Measurements from ENCODE around the gene OXSM. TPM values are rescaled to one million over a fixed set of nuclear protein-coding genes. Genes with fewer than 3 reads are reported as not detected.

OXSM gene
- total and polyA plus RNA-seq, 2 donors (not counting 3 experiments of a cell fraction or from before 2014, with no cell fraction given), result 8.1 to 9.0 TPM

DNA sequence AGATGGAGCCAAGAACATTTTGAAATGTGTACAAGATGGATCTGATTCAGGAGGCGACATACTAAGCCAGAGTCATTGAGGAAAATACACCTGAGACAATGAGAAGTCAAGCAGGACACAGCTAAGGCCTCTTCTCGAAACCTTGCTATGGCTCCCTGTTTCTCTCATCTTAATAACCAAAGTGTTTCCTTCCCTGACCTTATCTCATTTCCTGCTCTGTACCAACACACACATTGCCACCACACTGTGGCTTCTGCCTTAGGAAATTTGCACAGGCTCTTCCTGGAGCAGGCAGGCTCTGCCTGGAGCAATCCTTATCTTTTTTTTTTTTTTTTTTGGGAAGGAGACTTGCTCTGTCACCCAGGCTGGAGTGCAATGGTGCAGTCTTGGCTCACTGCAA is 36.6 kb downstream of the OXSM start:
- DNase-seq (ENCODE audit: low read depth, low spot score) (no peak), FAIRE-seq (no peak)
- Histone ChIP-seq H3K79me2 (ENCODE audit: control insufficient read depth, insufficient read depth, low read length) (no peaks in the 10 kb centered on the region), H3K4me2 (ENCODE audit: insufficient read depth, low read length) (no peak overlapping the region), H3K27me3 (ENCODE audit: control insufficient read depth in 2 of 2, insufficient read depth in 2 of 2, low read length in 2 of 2) (peaks cover 0 to 5% of the 10 kb centered on the region in 2 experiments), H3K27ac (ENCODE audit: insufficient read depth, low read depth, low read length) (no peak overlapping the region), H2AFZ (ENCODE audit: low read depth, low read length) (no peak overlapping the region), H3K36me3 (ENCODE audit: control insufficient read depth in 2 of 2, extremely low read depth in 1 of 2, insufficient read depth in 2 of 2, low read length in 2 of 2) (no peaks in the 10 kb centered on the region), H3K9ac (replicated peaks; ENCODE audit: extremely low read depth, insufficient read depth, low read length) (no peak overlapping the region), H3K4me1 (ENCODE audit: control insufficient read depth, extremely low read depth, insufficient read depth, low read length) (no peaks in the 10 kb centered on the region), H3K9me1 (replicated peaks; ENCODE audit: control insufficient read depth, extremely low read depth, insufficient read depth, low read length) (no peaks in the 10 kb centered on the region), H4K20me1 (replicated peaks; ENCODE audit: control insufficient read depth, extremely low read depth, insufficient read depth, low read length) (no peaks in the 10 kb centered on the region), H3K4me3 (replicated peaks in 1 of 3; ENCODE audit: insufficient read depth in 1 of 3, low read depth in 1 of 3, low read length in 3 of 3) (no peak overlapping the region), H3K9me3 (replicated peaks; ENCODE audit: control insufficient read depth, insufficient read depth, low read length) (no peaks in the 10 kb centered on the region)
- peak; percentile 15 for TF ChIP-seq GATA2 (IDR thresholded peaks at IDR 0.05; ENCODE audit: insufficient read depth, insufficient read length, low read depth, low read length)
- TF ChIP-seq, protein P1, sequence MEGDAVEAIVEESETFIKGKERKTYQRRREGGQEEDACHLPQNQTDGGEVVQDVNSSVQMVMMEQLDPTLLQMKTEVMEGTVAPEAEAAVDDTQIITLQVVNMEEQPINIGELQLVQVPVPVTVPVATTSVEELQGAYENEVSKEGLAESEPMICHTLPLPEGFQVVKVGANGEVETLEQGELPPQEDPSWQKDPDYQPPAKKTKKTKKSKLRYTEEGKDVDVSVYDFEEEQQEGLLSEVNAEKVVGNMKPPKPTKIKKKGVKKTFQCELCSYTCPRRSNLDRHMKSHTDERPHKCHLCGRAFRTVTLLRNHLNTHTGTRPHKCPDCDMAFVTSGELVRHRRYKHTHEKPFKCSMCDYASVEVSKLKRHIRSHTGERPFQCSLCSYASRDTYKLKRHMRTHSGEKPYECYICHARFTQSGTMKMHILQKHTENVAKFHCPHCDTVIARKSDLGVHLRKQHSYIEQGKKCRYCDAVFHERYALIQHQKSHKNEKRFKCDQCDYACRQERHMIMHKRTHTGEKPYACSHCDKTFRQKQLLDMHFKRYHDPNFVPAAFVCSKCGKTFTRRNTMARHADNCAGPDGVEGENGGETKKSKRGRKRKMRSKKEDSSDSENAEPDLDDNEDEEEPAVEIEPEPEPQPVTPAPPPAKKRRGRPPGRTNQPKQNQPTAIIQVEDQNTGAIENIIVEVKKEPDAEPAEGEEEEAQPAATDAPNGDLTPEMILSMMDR (IDR thresholded peaks at IDR 0.05; ENCODE audit: extremely low read depth in 1 of 2, insufficient read depth in 1 of 2, low read depth in 1 of 2, low read length in 2 of 2), result no peak
- no TSS peak for BruUV-seq (replicated peaks)
- dilution Hi-C loops (cut with MboI; ENCODE audit: extremely low pct_ligation_motif_present, low sequenced_read_pairs), result no loop called here
- intact Hi-C loops (cut with micrococcal nuclease), result no loop called here
- ChIA-PET POLR2A (no interaction called here), CTCF (no interaction called here)

DNA sequence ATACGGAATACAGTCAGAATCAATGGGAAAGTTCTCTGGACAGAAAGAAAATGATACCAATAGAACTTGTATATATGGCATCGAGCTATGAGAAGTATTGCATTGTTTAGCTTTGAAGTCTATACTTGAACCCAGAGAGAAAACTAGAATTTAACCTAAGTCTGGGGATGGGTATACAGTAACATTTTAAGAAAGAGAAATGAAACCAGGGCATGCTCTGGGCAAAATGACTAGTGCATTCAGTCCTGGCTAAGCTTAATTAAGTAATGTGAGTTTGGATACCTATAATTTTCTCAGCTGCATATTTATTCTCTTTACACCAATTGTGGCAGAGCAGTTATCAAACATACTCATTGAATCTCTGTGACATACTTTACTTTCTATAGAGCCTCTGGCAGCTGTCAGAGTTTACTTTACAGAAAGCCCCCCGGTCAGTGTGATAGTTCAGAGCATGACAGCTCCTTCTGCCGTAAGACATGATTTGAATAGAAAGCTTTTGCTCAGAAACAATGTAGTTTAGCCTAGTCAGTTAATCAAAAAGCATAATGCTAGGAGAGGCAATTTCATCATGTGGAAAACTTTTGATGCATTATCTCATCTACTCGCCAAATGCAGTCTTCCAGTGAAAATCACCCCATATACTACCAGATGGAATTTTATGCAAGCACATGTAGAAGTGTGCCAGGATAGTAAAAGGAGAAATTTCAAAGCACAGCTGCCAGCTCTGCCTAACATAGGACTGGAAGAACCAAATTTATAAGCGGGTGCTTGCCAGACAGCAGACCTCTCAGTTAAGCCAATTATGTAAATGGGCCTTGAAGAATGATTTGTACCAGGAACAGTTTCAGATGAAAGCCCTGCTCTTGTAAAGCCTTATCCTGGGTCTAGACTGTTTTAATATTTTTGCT is 40.7 kb downstream of the OXSM start:
- no peak overlapping the region for H3K4me2 ChIP-seq (ENCODE audit: insufficient read depth, low read length)
- H3K4me3 ChIP-seq (replicated peaks in 1 of 3; ENCODE audit: insufficient read depth in 1 of 3, low read depth in 1 of 3, low read length in 3 of 3), result no peak overlapping the region
- intact Hi-C loops (cut with micrococcal nuclease) (loop anchor here (1.0 kb wide), 1 partner anchor 182 kb away; no protein-coding TSS in a partner anchor), dilution Hi-C loops (cut with MboI; ENCODE audit: extremely low pct_ligation_motif_present, low sequenced_read_pairs) (no loop called here)
- no peak for DNase-seq (ENCODE audit: low read depth, low spot score)
- TF ChIP-seq, protein P1 (IDR thresholded peaks at IDR 0.05; ENCODE audit: extremely low read depth in 1 of 2, insufficient read depth in 1 of 2, low read depth in 1 of 2, low read length in 2 of 2), result no peak
- TF ChIP-seq GATA2 (IDR thresholded peaks at IDR 0.05; ENCODE audit: insufficient read depth, insufficient read length, low read depth, low read length), result no peak
- FAIRE-seq, result no peak
- no peaks in the 10 kb centered on the region for H3K9me1 ChIP-seq (replicated peaks; ENCODE audit: control insufficient read depth, extremely low read depth, insufficient read depth, low read length)
- no peaks in the 10 kb centered on the region for H3K79me2 ChIP-seq (ENCODE audit: control insufficient read depth, insufficient read depth, low read length)
- H2AFZ ChIP-seq (ENCODE audit: low read depth, low read length), result no peak overlapping the region
- no peak overlapping the region for H3K9ac ChIP-seq (replicated peaks; ENCODE audit: extremely low read depth, insufficient read depth, low read length)
- H3K4me1 ChIP-seq (ENCODE audit: control insufficient read depth, extremely low read depth, insufficient read depth, low read length), result no peaks in the 10 kb centered on the region
- no peak overlapping the region for H3K27ac ChIP-seq (ENCODE audit: insufficient read depth, low read depth, low read length)
- peaks cover 0 to 5% of the 10 kb centered on the region in 2 experiments for H3K27me3 ChIP-seq (ENCODE audit: control insufficient read depth in 2 of 2, insufficient read depth in 2 of 2, low read length in 2 of 2)
- ChIA-PET CTCF (interaction anchor here (0.6 to 2.7 kb wide), 9 partner anchors 10 to 1449 kb away, joined by 3 to 50 read pairs (median 5); partner anchors contain the start of gene NGLY1), POLR2A (no interaction called here)
- H3K9me3 ChIP-seq (replicated peaks; ENCODE audit: control insufficient read depth, insufficient read depth, low read length), result no peaks in the 10 kb centered on the region
- no TSS peak for BruUV-seq (replicated peaks)
- H4K20me1 ChIP-seq (replicated peaks; ENCODE audit: control insufficient read depth, extremely low read depth, insufficient read depth, low read length), result no peaks in the 10 kb centered on the region
- no peaks in the 10 kb centered on the region for H3K36me3 ChIP-seq (ENCODE audit: control insufficient read depth in 2 of 2, extremely low read depth in 1 of 2, insufficient read depth in 2 of 2, low read length in 2 of 2)

Data from endothelial cell of umbilical vein (primary cell).